Chondrocyte (in vitro differentiated cells): ENCODE data around the gene ATF6. TPM values are rescaled to one million over a fixed set of nuclear protein-coding genes. Genes with fewer than 3 reads are reported as not detected.

Experiments used
- DNase-seq: peaks from one replicate; pipeline ENCODE4 v3.0.0; 2021; ENCODE audit warnings: mixed read lengths, low spot score
- H3K27ac Mint-ChIP-seq: one replicate; pipeline ENCODE4 v1.8.0; 2021; ENCODE audit warnings: mild to moderate bottlenecking, moderate library complexity, mixed read lengths; ENCODE audit not compliant: unreplicated experiment
- H3K27me3 Mint-ChIP-seq: 2 replicates; pipeline ENCODE4 v1.8.0; 2021; ENCODE audit warnings: low read depth, mixed read lengths
- H3K36me3 Mint-ChIP-seq: 2 replicates; pipeline ENCODE4 v1.8.0; 2021; ENCODE audit warnings: low read depth, mixed read lengths
- H3K4me1 Mint-ChIP-seq: 2 replicates; pipeline ENCODE4 v1.8.0; 2021; ENCODE audit warnings: low read depth, mild to moderate bottlenecking, mixed read lengths
- H3K4me3 Mint-ChIP-seq: one replicate; pipeline ENCODE4 v1.8.0; 2021; ENCODE audit warnings: mild to moderate bottlenecking, moderate library complexity, mixed read lengths; ENCODE audit not compliant: unreplicated experiment
- H3K9me3 Mint-ChIP-seq: 2 replicates; pipeline ENCODE4 v1.8.0; 2021; ENCODE audit warnings: low read depth, mixed read lengths
- total RNA-seq: library from RNA; stranded (reverse); gene quantifications from 3 replicates; pipeline ENCODE4 v1.2.1, GENCODE V29; 2021
- TF ChIP-seq, protein P1 (sequence below): fragments of 200-600 bp; sonication (generic); IDR thresholded peaks from 2 replicates; pipeline ENCODE4 v1.5.0; 2021; ENCODE audit warnings: antibody characterized with exemption, mild to moderate bottlenecking, moderate library complexity

The ATF6 gene
- total RNA-seq, 1 donor from 2014 or later = 29.1 TPM

DNA sequence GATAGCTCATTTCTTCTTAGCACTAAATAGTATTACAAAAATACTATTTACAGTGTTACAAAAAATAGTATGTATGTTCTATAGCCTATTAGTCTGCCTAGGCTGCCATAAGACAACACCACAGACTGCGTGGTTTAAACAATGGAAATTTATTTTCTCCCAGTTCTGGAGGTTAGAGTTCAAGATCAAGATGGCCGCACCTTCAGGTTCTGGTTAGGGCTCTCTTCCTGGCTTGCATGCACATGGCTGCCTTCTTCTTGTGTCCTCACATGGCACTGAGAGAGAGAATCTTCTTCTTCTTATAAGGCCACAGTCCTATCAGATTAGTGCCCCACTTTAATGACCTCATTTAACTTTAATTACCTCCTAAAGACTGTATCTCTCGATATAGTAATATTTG is 4.1 kb downstream of the ATF6 start:
- DNase-seq = no peak

DNA sequence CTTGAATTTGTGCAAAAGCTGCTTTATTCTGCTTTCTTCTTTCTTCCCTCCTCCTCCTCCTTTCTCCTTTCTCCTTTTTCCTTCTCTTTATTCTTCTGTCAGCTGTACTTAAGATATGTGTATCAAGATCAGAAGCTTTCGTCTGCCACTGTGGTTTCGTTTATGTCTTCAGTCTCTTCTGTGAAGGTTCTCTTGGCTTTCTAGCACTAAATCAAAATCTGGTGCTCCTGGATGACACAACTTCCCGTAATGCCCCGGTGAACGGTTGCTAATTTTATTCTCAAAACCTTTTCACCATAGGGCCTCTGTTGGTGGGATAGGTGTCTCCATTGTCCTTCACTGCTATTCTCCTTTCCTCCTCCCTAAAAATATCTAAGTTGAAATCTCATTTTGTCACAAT is 5.0 kb downstream of the ATF6 start:
- Mint-ChIP-seq H3K36me3 (no peaks in the 10 kb centered on the region), H3K27me3 (no peaks in the 10 kb centered on the region), H3K9me3 (no peaks in the 10 kb centered on the region), H3K4me3 (no peak overlapping the region), H3K4me1 (peaks cover 22% of the 10 kb centered on the region), H3K27ac (no peak overlapping the region)
- no peak for DNase-seq
- TF ChIP-seq, protein P1, sequence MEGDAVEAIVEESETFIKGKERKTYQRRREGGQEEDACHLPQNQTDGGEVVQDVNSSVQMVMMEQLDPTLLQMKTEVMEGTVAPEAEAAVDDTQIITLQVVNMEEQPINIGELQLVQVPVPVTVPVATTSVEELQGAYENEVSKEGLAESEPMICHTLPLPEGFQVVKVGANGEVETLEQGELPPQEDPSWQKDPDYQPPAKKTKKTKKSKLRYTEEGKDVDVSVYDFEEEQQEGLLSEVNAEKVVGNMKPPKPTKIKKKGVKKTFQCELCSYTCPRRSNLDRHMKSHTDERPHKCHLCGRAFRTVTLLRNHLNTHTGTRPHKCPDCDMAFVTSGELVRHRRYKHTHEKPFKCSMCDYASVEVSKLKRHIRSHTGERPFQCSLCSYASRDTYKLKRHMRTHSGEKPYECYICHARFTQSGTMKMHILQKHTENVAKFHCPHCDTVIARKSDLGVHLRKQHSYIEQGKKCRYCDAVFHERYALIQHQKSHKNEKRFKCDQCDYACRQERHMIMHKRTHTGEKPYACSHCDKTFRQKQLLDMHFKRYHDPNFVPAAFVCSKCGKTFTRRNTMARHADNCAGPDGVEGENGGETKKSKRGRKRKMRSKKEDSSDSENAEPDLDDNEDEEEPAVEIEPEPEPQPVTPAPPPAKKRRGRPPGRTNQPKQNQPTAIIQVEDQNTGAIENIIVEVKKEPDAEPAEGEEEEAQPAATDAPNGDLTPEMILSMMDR = no peak

More for the DNA sequence above, 4.1 kb downstream of the ATF6 start:
- H3K4me1 Mint-ChIP-seq = peaks cover 23% of the 10 kb centered on the region
- no peak overlapping the region for H3K27ac Mint-ChIP-seq
- TF ChIP-seq, protein P1 = no peak
- H3K27me3 Mint-ChIP-seq = no peaks in the 10 kb centered on the region
- no peaks in the 10 kb centered on the region for H3K36me3 Mint-ChIP-seq
- H3K4me3 Mint-ChIP-seq = no peak overlapping the region
- no peaks in the 10 kb centered on the region for H3K9me3 Mint-ChIP-seq

DNA sequence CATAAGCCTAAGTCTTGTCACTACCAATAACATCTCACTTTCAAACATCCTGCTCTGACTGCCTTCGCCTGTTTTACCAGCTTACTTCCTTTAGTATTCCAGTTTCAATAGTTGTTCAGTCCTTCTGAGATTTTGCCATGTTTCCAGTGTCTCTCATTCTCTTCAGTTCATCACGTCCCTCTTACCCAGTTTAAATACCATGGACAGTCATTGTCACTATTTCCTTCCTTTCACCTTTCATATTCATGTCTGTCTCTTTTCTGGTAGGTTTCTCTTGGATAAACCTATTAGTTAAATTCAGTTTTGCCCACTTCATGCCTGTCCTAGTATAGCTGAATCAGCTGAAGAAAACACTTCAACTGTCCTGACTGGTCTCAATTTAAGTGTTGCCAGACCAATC is 5.9 kb downstream of the ATF6 start:
- Mint-ChIP-seq H3K4me1 (peaks cover 19% of the 10 kb centered on the region), H3K9me3 (no peaks in the 10 kb centered on the region), H3K27me3 (no peaks in the 10 kb centered on the region), H3K36me3 (no peaks in the 10 kb centered on the region), H3K27ac (no peak overlapping the region), H3K4me3 (no peak overlapping the region)
- TF ChIP-seq, protein P1 = no peak
- DNase-seq = no peak

DNA sequence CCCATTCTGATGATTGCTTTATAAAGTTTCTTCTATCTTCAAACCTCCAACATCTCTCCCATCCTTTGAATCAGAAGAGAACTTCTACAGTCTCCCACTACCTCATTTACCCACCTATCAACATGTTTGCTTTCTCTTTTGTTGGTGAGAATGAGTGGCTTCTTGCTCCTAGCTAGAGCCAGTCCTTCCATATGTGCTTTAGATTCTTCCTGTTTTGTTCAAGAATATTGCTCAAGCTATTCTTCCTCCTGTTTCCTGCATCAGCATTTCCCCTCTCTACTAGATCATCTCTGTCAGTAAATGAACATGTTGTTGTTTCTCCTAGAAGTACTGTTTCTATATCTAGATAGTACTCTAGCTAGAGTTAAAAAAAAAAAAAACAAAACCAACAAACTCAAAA is 6.3 kb downstream of the ATF6 start:
- TF ChIP-seq, protein P1 = no peak
- DNase-seq = no peak
- Mint-ChIP-seq H3K4me3 (no peak overlapping the region), H3K9me3 (no peaks in the 10 kb centered on the region), H3K36me3 (no peaks in the 10 kb centered on the region), H3K27ac (no peak overlapping the region), H3K4me1 (peaks cover 15% of the 10 kb centered on the region), H3K27me3 (no peaks in the 10 kb centered on the region)

DNA sequence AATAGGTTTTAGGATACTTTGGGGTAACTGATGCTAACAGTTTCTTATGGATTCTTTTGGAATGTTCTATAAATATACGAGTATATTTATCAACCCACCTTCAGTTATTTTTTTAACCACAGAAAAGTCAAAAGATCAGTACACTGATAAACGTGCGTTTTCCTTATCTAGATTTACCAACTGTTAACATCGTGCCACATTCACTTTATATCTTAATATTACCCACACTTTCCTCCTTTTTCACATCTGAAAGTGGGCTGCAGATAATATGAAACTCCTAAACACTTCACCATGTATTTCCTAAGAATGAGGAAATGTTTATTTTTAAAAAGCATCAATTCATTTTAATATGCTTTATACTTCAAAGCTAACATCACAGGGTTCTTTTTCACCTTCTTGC is 7.7 kb downstream of the ATF6 start:
- no peaks in the 10 kb centered on the region for H3K9me3 Mint-ChIP-seq
- TF ChIP-seq, protein P1 = no peak
- peaks cover 4% of the 10 kb centered on the region for H3K4me1 Mint-ChIP-seq
- no peak overlapping the region for H3K27ac Mint-ChIP-seq
- no peaks in the 10 kb centered on the region for H3K36me3 Mint-ChIP-seq
- DNase-seq = no peak
- H3K4me3 Mint-ChIP-seq = no peak overlapping the region
- no peaks in the 10 kb centered on the region for H3K27me3 Mint-ChIP-seq
